NCI-H82 treated with DMSO at 0.1 percent for 48 hours (cell line): ENCODE measurements around the gene GRID2.
"Not testable (repeated sequence)": the region's sequence is repeated elsewhere in the genome, so short reads cannot be mapped to it uniquely, and the experiment has no call there.

Source experiments
- DNase-seq: peaks from one replicate; lab custom pipeline; 2025; ENCODE audit not compliant: unreplicated experiment; lab: John Stamatoyannopoulos, UW

Gene GRID2

DNA sequence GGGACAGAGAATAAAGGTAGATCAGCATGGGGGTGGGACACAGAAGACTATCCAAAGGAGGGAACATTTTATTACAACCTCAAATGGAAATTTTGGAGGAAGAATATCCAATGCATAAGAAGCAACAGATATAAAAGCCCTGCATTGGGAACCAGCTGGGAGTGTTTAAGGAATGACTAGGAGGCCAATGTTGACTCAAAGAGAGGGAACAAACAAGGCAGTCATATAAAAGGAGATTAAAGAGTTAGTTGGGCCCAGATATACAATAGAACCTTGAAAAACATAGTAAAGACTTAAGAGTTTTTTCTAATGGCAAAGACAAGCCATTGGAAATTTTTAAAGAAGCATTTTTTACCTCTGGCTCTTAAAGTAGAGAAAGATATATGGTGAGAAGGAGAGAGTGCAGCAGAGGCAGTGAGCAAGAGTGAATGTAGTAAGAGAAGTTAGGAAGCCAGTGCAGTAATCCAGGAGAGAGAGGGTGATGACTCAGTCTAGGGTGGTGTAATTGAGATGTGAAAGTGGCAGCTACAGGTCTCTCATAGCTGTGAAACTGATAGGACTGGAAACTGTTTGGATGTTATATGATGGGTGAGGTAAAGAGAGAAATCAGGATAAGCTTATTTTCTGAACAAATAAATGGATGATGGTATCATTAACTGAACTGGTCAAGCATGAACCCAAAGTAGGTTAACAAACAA lies 1342.6 kb downstream of the GRID2 start:
- DNase-seq, result peak; percentile 30

- DNase-seq, result no peak
These were observed 1344.5 kb downstream of the GRID2 start for GRCh38 chr4:93648258-93648657.

DNA sequence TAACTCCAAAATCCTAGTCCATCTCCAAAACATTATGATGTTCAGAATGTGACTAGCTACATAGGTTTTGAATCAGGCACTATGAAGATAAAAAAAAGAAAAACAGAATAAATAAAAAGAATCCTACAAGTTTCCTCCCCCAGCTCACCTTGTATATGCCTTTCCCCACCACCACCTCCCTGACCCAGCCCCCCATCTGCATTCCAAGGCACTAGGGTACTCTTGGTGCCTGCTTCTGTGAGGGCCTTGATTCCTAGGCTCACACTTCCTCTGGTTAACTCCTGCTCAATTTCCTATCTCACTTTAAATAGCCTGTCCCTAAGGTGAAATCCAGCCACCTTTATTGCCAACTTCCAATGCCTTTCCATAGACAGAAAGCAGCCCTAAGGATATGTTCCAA lies 1346.1 kb downstream of the GRID2 start:
- DNase-seq, result no peak

DNA sequence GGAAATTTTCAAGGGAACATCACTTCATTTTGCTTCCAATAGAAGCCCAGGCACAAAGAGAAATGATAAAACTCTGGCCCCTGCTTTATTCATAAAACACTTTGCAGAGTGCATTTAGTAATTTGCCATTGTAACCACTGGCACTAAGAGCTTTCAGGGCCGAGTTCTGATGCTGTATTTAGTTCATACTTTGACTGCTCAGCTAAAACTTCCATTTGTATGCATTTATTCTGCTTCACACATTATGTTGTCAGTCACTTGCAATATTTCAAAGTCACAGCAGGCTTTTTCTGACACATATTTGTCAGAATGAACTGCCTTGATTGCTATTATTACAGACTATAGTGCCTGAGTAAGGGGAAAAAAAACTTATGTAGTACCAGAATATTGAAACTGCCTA lies 1350.4 kb downstream of the GRID2 start:
- DNase-seq, result no peak

- DNase-seq, result no peak
These were observed 1353.8 kb downstream of the GRID2 start for GRCh38 chr4:93657527-93657926.

GRCh38 chr4:93658443-93658842 lies 1354.7 kb downstream of the GRID2 start:
- peak; percentile 10 for DNase-seq

DNA sequence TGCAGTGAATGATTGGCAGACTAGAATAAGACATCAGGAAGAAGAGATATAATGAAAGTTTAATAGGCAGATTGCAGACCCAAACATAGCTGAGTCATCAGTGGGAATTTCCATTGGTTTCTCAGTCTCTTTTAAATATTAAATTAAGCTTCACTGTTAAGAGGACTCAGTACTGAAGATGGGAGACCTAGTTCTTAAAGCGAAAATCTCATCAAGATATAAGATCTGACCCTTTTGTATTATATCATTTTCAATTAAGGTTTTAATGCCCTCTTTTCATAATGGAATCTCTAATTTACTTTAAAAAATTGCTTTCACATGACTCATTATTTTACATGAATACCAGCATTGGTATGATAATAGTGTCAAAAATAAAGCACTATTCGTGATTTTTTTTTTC lies 1355.9 kb downstream of the GRID2 start:
- no peak for DNase-seq

GRCh38 chr4:93660036-93660435 lies 1356.3 kb downstream of the GRID2 start:
- DNase-seq, result no peak

- no peak for DNase-seq
These were observed 1366.7 kb downstream of the GRID2 start for GRCh38 chr4:93670434-93670833.

DNA sequence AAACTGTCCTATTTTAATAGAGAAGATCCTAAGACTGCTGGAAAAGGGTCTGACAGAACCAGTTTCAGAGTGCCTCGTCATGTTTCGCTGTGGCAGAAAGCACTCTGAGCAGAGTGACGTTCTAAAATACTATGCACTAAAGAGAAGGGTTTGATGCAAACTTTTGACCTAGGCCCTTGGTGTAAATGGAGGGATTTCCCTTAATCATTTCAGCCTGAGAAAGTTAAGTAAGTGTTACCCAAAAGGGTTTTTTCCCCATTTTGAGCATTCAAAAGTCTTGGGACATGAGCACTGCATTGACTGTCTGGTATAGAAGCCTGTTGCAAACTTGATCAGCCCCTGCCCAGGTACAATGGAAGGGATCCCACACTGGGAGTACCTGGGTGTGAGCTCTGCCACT lies 1367.3 kb downstream of the GRID2 start:
- DNase-seq, result no peak

GRCh38 chr4:93676937-93677336 lies 1373.2 kb downstream of the GRID2 start:
- not testable (repeated sequence) for DNase-seq

DNA sequence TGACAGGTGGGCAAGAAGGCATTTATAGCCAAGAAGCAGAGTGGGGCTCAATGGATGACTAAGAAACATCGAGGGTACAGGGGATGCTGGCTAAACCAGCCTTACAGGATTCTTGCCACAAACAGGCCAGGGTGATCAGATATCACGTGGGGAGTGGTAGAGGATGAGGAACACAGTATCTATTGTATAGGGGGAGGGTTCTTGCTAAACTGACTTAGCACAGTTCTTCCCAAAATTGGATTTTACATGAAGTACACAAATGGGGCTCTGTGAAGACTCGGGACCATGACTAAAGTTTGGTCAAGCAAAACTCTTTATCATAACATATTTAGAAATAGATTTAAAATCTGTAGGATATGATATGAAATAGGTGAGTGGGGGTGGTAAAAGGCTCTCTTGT lies 1380.8 kb downstream of the GRID2 start:
- no peak for DNase-seq

DNA sequence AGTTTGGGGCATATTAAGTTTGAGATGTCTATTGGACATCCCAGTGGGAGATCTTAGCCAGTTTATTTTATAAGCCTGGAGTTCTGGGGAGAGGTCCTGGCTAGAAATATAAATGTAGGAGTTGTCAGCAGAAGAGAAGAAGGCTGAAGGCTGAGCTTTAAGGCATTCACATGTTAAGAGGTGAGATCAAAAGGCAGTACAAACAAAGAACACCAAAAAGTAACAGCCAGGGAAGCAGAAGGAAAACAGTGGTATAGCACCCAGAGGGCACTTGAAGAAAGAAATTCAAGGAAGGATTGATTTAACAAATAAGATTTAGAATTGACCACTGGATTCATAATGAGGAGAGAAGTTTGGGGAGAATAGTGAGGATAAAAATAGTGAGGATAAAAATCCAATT lies 1383.5 kb downstream of the GRID2 start:
- no peak for DNase-seq

- no peak for DNase-seq
These were observed 1385.2 kb downstream of the GRID2 start for GRCh38 chr4:93688978-93689377.

DNA sequence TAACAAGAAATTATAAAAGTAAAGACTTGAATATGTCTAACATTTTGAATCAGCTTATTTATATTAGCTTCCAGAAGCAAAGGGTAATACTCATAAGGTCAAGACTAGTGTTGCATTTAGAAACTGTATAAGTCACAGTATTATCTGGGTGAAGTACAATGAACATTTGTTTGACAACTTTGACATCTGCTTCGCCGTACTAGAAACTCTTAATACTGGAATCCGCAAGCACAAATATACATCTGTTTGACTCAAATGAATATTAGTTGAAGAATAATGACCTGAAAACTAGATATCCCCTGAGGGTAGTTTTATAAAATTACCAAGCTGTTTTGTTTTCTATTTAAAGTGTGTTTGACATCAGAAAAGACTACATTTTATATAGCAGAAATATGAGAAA lies 1389.4 kb downstream of the GRID2 start:
- no peak for DNase-seq

DNA sequence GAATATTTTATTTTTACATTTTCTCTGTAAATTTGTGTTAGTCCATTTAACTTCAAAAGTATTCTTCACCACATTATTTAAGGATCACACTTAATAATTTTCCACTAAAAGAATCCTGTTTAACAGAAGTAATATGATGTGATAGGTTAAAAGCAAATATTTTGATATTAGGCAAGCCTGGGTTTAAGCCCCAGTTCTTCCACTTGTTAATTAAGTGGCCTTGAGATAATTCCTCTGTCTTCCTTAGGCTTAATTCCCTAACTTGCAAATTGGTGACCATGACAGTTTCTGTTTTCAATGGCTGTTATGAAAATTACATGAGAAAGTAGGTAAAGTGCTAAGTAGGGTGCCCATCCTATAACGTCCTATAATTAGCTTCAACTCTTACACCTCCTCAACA lies 1394.9 kb downstream of the GRID2 start:
- DNase-seq, result peak; percentile 1

GRCh38 chr4:93700571-93700970 lies 1396.8 kb downstream of the GRID2 start:
- no peak for DNase-seq

- DNase-seq, result no peak
These were observed 1406.5 kb downstream of the GRID2 start for GRCh38 chr4:93710101-93710846.

GRCh38 chr4:93710847-93711430 lies 1407.2 kb downstream of the GRID2 start:
- DNase-seq, result no peak

DNA sequence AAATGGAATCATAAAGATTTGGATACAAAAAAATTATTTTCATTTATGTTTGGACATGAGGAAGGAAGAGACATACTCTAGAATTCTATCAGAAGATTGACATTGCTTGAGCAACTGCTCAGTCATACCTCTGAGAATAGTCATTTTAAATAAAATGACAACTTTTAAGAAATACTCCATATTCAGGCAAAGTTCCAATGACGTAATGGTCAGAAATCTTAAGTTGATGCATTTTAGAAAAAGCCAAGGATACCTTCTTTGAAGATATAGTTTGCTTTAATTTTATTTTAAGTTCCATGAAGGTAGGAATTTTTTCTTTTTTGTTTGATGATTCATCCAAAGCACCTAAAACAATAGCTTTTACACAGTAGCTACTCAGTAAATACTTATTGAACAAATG lies 1414.5 kb downstream of the GRID2 start:
- DNase-seq, result no peak

DNA sequence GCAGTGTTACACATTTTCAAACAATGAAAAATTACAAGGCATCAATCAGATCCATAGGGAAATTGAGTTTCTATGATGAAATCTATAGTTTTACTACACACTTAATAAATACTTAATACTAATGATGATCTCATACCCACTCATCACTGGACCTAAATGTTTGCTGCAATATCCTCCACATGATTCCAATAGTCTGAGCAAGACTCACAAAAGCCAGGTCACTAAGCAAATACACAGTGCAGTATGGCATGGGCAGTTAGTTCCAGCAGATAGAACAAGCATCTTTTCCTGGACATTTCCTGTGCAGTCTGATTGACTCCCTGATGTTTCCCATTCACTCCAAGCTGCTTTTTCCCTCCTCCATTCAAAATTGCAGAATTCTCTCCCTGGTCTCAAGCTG lies 1415.8 kb downstream of the GRID2 start:
- no peak for DNase-seq

DNA sequence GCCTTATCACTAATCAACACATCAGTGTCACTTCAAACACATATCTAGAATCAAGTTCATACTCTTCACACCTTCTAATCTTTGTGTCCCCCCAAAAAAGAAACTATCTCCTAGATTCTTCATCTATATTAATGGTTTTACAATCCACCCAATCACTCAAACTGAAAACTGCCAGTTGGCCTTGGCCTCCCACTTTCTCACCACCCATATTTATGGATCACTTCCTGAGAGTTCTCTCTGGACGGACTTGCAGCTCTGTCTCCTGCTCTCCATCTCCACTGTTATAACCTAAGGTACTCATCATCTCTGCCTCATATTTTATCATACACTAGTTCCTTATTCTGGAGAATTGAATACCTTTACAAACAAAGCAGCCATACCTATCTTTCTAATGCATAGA lies 1418.7 kb downstream of the GRID2 start:
- DNase-seq, result no peak
